Testis (tissue), 2 donors: Measurements from ENCODE around the gene DDX19B.

Experiments used
- POLR2A ChIP-seq: fragments of 450-650 bp; IDR thresholded peaks from one replicate; pipeline ENCODE4 v1.6.1; 2017; ENCODE audit warnings: antibody characterized with exemption, mild to moderate bottlenecking, moderate library complexity
- TF ChIP-seq, protein P1 (sequence below), 3 experiments: fragments of 450-650 bp in 2 of 3; fragments of 200-600 bp in 1 of 3; sonication (generic) in 1 of 3; IDR thresholded peaks; one replicate each; pipeline ENCODE4 v1.5.1; 2016 to 2019; ENCODE audit warnings: antibody characterized with exemption in 3 of 3, mild to moderate bottlenecking in 2 of 3, moderate library complexity in 1 of 3

GRCh38 chr16:70289229-70290094 lies 9.5 kb upstream of the DDX19B start, which contains the start of gene AARS1:
- TF ChIP-seq, protein P1, sequence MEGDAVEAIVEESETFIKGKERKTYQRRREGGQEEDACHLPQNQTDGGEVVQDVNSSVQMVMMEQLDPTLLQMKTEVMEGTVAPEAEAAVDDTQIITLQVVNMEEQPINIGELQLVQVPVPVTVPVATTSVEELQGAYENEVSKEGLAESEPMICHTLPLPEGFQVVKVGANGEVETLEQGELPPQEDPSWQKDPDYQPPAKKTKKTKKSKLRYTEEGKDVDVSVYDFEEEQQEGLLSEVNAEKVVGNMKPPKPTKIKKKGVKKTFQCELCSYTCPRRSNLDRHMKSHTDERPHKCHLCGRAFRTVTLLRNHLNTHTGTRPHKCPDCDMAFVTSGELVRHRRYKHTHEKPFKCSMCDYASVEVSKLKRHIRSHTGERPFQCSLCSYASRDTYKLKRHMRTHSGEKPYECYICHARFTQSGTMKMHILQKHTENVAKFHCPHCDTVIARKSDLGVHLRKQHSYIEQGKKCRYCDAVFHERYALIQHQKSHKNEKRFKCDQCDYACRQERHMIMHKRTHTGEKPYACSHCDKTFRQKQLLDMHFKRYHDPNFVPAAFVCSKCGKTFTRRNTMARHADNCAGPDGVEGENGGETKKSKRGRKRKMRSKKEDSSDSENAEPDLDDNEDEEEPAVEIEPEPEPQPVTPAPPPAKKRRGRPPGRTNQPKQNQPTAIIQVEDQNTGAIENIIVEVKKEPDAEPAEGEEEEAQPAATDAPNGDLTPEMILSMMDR (IDR thresholded peaks at IDR 0.05) = no peak
- no peak for TF ChIP-seq POLR2A
